Measurements from ENCODE around the gene MAST4. TPM values are rescaled to one million over a fixed set of nuclear protein-coding genes. Genes with fewer than 3 reads are reported as not detected.
A peak's percentile ranks its signal among the peaks of the same experiment; 100 is the strongest.

The MAST4 gene
- total and polyA plus RNA-seq, 2 of the 8 experiments (the other 6 are each of a cell fraction or from before 2014, with no cell fraction given), result 1.5 to 2.6 TPM

DNA sequence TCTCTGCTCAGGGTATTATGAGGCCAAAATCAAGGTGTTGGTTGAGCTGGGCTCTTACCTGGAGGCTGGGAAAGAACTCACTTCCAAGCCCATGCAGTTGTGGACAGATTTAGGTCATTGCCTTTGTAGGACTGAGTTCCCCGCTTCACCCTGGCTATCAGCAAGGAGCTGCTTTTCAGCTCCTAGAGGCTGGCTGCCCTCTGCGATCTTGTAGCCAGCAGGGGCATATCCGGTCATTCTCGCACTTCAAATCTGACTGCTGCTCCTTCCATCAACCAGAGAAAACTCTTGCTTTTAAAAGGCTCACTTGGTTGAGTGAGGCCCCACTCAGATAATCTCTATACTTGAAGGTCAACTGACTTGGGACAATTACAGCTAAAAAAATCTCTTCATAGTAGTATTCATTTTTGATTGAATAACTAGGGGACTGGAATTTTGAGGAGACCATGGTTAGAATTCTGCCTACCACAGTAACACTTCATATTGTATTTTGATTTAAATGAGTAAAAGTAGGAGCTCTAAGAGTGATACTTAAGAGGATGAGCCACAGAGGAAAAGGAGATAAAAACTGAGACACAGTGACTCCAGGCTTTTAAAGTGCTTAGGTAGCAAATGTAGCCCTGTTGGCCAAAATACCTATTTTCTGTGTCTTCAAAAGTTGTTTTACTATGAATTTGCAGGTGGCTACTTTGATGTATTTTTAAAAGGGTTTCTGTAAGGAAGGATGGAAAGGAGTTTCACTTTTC, 463.0 kb downstream of the MAST4 start:
- Histone ChIP-seq H3K18ac (ENCODE audit: extremely low read depth, low read length) (no peak overlapping the region), H3K9me3 (ENCODE audit: insufficient read depth in 2 of 2, low read depth in 1 of 2, low read length in 1 of 2) (no peaks in the 10 kb centered on the region), H2AFZ (ENCODE audit: low read length) (no peak overlapping the region), H4K20me1 (replicated peaks in 1 of 2; ENCODE audit: control insufficient read depth in 1 of 2, insufficient read depth in 2 of 2, low read length in 2 of 2) (no peaks in the 10 kb centered on the region), H3K4me1 (replicated peaks in 1 of 4; ENCODE audit: control insufficient read depth in 3 of 4, insufficient read depth in 4 of 4, low read length in 3 of 4) (peaks cover 0 to 4% (median 2%) of the 10 kb centered on the region in 4 experiments; a peak in 3 of 7 replicates), H3K79me1 (ENCODE audit: low read depth, low read length) (no peaks in the 10 kb centered on the region), H4K8ac (ENCODE audit: extremely low read depth, insufficient read depth, low read length) (no peak overlapping the region), H2BK15ac (ENCODE audit: low read length) (no peak overlapping the region), H3K79me2 (ENCODE audit: control insufficient read depth in 1 of 2, insufficient read depth in 2 of 2, low read length in 2 of 2) (no peaks in the 10 kb centered on the region), H2AK5ac (ENCODE audit: low read depth, low read length) (no peak overlapping the region), H2BK5ac (ENCODE audit: low read depth, low read length) (no peak overlapping the region), H3K9ac (replicated peaks in 1 of 4; ENCODE audit: extremely low read depth in 1 of 4, low read depth in 3 of 4, low read length in 3 of 4) (no peak overlapping the region), H3K4ac (replicated peaks; ENCODE audit: insufficient read length, low read depth, low read length) (no peak overlapping the region), H3K23me2 (ENCODE audit: low read depth, low read length) (no peaks in the 10 kb centered on the region), H2BK20ac (ENCODE audit: low read length) (no peak overlapping the region), H3K14ac (ENCODE audit: insufficient read length) (no peak overlapping the region), H4K5ac (ENCODE audit: insufficient read length, low read depth, low read length) (no peak overlapping the region), H3K23ac (ENCODE audit: insufficient read length) (no peak overlapping the region), H3K27ac (ENCODE audit: low read depth, low read length) (no peak overlapping the region), H2BK12ac (ENCODE audit: low read depth, low read length) (no peak overlapping the region), H3K27me3 (replicated peaks in 1 of 4; ENCODE audit: control insufficient read depth in 3 of 4, extremely low read depth in 1 of 4, insufficient read depth in 3 of 4, low read length in 3 of 4) (no peaks in the 10 kb centered on the region), H4K91ac (replicated peaks; ENCODE audit: insufficient read length, low read length) (no peak overlapping the region), H3K56ac (replicated peaks; ENCODE audit: insufficient read length, low read depth, low read length) (no peak overlapping the region), H2BK120ac (replicated peaks; ENCODE audit: low read depth, low read length) (no peak overlapping the region), H3K36me3 (ENCODE audit: control insufficient read depth in 2 of 4, insufficient read depth in 4 of 4, low read length in 3 of 4) (no peaks in the 10 kb centered on the region), H3K4me3 (ENCODE audit: extremely low read depth in 1 of 4, insufficient read depth in 2 of 4, low read depth in 3 of 4, low read length in 4 of 4) (no peak overlapping the region), H3K4me2 (ENCODE audit: insufficient read depth in 1 of 2, low read depth in 2 of 2, low read length in 2 of 2) (0 out of 4 replicates have a peak overlapping the region, but pooled peaks of 1 of the 2 experiments have one; percentile 15)
- peak; percentile 29 to 55 for DNase-seq (ENCODE audit: low read depth in 1 of 2, low spot score in 2 of 2)
- POLR2A ChIA-PET (ENCODE audit: partially characterized antibody), result interaction anchor here (0.9 kb wide), 1 partner anchor 55 kb away, joined by 5 read pairs; no protein-coding TSS in a partner anchor
- 46% methylated on average over 4 of the region's 4 CpGs; no CpG with 5 or more reads in 1 of the 2 experiments for WGBS, 2 experiments (ENCODE audit: extremely low coverage in 1 of 2, insufficient coverage in 1 of 2, insufficient read length in 1 of 2, insufficient replicate concordance in 2 of 2, low coverage in 1 of 2, low lambda C conversion rate in 2 of 2, missing lambda C conversion rate in 1 of 2)
- peak; percentile 48 for FAIRE-seq
- TF ChIP-seq SP4 (IDR thresholded peaks at IDR 0.05; ENCODE audit: low read length) (no peak), EZH2 (IDR thresholded peaks at IDR 0.05; ENCODE audit: low read depth, low read length, severe bottlenecking) (no peak), SIRT6 (IDR thresholded peaks at IDR 0.05; ENCODE audit: low read length) (no peak), HDAC6 (IDR thresholded peaks at IDR 0.05; ENCODE audit: low read depth, low read length) (no peak), ASH2L (IDR thresholded peaks at IDR 0.05; ENCODE audit: low read length) (peak; percentile 29)
- TF ChIP-seq, protein P1, sequence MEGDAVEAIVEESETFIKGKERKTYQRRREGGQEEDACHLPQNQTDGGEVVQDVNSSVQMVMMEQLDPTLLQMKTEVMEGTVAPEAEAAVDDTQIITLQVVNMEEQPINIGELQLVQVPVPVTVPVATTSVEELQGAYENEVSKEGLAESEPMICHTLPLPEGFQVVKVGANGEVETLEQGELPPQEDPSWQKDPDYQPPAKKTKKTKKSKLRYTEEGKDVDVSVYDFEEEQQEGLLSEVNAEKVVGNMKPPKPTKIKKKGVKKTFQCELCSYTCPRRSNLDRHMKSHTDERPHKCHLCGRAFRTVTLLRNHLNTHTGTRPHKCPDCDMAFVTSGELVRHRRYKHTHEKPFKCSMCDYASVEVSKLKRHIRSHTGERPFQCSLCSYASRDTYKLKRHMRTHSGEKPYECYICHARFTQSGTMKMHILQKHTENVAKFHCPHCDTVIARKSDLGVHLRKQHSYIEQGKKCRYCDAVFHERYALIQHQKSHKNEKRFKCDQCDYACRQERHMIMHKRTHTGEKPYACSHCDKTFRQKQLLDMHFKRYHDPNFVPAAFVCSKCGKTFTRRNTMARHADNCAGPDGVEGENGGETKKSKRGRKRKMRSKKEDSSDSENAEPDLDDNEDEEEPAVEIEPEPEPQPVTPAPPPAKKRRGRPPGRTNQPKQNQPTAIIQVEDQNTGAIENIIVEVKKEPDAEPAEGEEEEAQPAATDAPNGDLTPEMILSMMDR (IDR thresholded peaks at IDR 0.05; ENCODE audit: control extremely low read depth in 1 of 3, insufficient read depth in 1 of 3, low read depth in 1 of 3, low read length in 3 of 3), result no peak
- TF ChIP-seq, protein P2, sequence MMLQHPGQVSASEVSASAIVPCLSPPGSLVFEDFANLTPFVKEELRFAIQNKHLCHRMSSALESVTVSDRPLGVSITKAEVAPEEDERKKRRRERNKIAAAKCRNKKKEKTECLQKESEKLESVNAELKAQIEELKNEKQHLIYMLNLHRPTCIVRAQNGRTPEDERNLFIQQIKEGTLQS (IDR thresholded peaks at IDR 0.05; ENCODE audit: insufficient read depth, low read depth, low read length), result no peak
- TF ChIP-seq, protein P3, sequence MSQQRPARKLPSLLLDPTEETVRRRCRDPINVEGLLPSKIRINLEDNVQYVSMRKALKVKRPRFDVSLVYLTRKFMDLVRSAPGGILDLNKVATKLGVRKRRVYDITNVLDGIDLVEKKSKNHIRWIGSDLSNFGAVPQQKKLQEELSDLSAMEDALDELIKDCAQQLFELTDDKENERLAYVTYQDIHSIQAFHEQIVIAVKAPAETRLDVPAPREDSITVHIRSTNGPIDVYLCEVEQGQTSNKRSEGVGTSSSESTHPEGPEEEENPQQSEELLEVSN (IDR thresholded peaks at IDR 0.05), result no peak
- CTCF ChIA-PET (ENCODE audit: partially characterized antibody), result interaction anchor here (0.8 to 1.1 kb wide), 4 partner anchors 9 to 106 kb away, joined by 3 read pairs; no protein-coding TSS in a partner anchor

Measured in H1 (cell line).